Measurements from ENCODE around the gene RSU1. TPM values are rescaled to one million over a fixed set of nuclear protein-coding genes. Genes with fewer than 3 reads are reported as not detected.

The RSU1 gene
- total RNA-seq, 1 experiment from 2014 or later: 44.5 TPM

DNA sequence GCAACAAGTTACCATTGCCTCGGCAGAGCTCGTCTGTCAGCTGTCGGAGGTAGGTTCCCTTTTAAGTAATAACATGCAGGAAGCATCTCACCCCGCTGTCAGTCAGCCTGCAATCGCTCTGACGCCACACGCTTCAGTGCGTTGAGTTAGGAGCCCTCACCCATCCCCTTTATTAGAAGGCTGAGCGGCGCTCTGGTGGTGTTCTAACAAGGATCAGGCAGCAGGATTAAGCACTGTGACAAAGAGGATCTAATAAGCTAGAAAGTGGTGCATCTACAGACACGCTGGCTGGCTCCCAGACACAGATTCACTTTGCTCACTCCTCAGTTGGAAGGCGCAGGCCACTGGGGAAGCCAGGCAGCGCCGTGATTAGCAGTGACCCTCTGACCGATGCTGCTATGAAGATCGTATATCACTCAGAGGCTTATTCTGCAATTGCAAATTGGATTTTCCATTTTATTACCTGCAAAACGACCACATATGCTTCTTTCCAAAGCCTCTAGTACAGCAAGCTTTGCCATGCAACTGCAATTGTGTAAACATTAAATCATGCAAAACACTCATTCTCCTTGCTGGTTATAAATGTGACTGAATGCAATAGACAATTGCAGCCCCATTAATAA lies 117.7 kb downstream of the RSU1 start:
- intact Hi-C loops (cut with micrococcal nuclease; ENCODE audit: unreplicated experiment): no loop called here
- Histone ChIP-seq H3K36me3 (ENCODE audit: low read depth) (no peaks in the 10 kb centered on the region), H3K9me3 (ENCODE audit: insufficient read depth, low read depth) (no peaks in the 10 kb centered on the region), H3K9me2 (ENCODE audit: insufficient read depth) (no peaks in the 10 kb centered on the region), H3K4me1 (replicated peaks; ENCODE audit: insufficient read depth) (no peaks in the 10 kb centered on the region), H2AFZ (no peak overlapping the region), H3K27ac (no peak overlapping the region), H3K4me3 (no peak overlapping the region), H3K27me3 (ENCODE audit: insufficient read depth, low read depth) (no peaks in the 10 kb centered on the region), H3K79me2 (ENCODE audit: low read depth) (no peaks in the 10 kb centered on the region), H3F3A (ENCODE audit: insufficient read depth, low read depth) (no peaks in the 10 kb centered on the region), H4K20me1 (ENCODE audit: insufficient read depth) (no peaks in the 10 kb centered on the region), H3K4me2 (no peak overlapping the region)
- DNase-seq: no peak
- BruUV-seq (replicated peaks): no TSS peak
- ChIA-PET POLR2A (ENCODE audit: unreplicated experiment) (no interaction called here), CTCF (no interaction called here)
- TF ChIP-seq, protein P1, sequence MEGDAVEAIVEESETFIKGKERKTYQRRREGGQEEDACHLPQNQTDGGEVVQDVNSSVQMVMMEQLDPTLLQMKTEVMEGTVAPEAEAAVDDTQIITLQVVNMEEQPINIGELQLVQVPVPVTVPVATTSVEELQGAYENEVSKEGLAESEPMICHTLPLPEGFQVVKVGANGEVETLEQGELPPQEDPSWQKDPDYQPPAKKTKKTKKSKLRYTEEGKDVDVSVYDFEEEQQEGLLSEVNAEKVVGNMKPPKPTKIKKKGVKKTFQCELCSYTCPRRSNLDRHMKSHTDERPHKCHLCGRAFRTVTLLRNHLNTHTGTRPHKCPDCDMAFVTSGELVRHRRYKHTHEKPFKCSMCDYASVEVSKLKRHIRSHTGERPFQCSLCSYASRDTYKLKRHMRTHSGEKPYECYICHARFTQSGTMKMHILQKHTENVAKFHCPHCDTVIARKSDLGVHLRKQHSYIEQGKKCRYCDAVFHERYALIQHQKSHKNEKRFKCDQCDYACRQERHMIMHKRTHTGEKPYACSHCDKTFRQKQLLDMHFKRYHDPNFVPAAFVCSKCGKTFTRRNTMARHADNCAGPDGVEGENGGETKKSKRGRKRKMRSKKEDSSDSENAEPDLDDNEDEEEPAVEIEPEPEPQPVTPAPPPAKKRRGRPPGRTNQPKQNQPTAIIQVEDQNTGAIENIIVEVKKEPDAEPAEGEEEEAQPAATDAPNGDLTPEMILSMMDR (conservative IDR thresholded peaks at IDR 0.05): no peak
- TF ChIP-seq EZH2 (IDR thresholded peaks at IDR 0.05; ENCODE audit: low read depth): no peak

DNA sequence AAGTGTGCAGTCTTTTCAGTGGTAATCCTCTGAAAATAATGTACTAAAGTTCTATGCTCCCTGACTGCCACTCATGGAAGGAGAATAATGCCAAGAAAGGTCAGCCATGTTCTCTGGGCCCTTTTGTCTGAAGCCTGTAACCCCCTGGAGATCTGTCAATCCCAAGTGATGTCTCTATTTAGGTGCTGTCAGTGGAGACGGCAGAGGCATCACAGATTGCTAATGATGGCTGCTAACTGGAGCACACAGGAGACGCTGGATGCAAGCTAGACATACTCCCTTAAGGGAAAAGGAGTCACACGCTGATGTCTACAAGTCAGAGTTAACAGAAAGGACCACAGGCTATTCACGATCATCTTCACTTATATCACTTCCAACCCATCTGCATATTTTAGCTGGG lies 118.8 kb downstream of the RSU1 start:
- BruUV-seq (replicated peaks): no TSS peak
- no peak for DNase-seq
- H3K4me1 ChIP-seq (replicated peaks; ENCODE audit: insufficient read depth): no peaks in the 10 kb centered on the region
- intact Hi-C loops (cut with micrococcal nuclease; ENCODE audit: unreplicated experiment): no loop called here
- no peak overlapping the region for H3K27ac ChIP-seq
- ChIA-PET POLR2A (ENCODE audit: unreplicated experiment) (no interaction called here), CTCF (no interaction called here)
- no peak overlapping the region for H3K4me3 ChIP-seq
- no peaks in the 10 kb centered on the region for H3F3A ChIP-seq (ENCODE audit: insufficient read depth, low read depth)
- TF ChIP-seq EZH2 (IDR thresholded peaks at IDR 0.05; ENCODE audit: low read depth): no peak
- TF ChIP-seq, protein P1 (conservative IDR thresholded peaks at IDR 0.05): no peak
- H3K4me2 ChIP-seq: no peak overlapping the region
- H3K79me2 ChIP-seq (ENCODE audit: low read depth): no peaks in the 10 kb centered on the region
- no peaks in the 10 kb centered on the region for H3K9me3 ChIP-seq (ENCODE audit: insufficient read depth, low read depth)
- H3K36me3 ChIP-seq (ENCODE audit: low read depth): no peaks in the 10 kb centered on the region
- no peaks in the 10 kb centered on the region for H3K9me2 ChIP-seq (ENCODE audit: insufficient read depth)
- H2AFZ ChIP-seq: no peak overlapping the region
- H4K20me1 ChIP-seq (ENCODE audit: insufficient read depth): no peaks in the 10 kb centered on the region
- H3K27me3 ChIP-seq (ENCODE audit: insufficient read depth, low read depth): no peaks in the 10 kb centered on the region

DNA sequence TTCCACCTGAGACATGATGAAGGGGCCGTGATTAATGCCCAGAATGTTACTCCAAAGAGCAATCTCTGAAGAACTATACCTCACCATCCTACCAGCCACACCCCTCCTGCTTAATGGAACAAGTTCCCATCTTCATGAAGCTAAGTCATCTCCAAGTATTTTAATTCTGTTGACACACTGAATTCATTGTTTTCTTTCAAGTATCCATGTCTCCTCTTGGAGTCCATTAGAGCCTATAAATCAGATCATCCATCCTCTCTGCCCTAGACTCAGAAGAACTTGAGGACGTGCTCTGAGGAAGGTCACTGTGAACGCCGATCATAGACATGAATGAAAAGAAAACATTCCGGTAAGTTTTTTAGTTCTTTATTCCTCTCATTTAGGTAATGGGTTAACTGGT lies 126.8 kb downstream of the RSU1 start:
- Histone ChIP-seq H2AFZ (no peak overlapping the region), H3K27ac (no peak overlapping the region), H3K36me3 (ENCODE audit: low read depth) (no peaks in the 10 kb centered on the region), H3K4me1 (replicated peaks; ENCODE audit: insufficient read depth) (no peaks in the 10 kb centered on the region), H3K79me2 (ENCODE audit: low read depth) (no peaks in the 10 kb centered on the region), H3K9me3 (ENCODE audit: insufficient read depth, low read depth) (no peaks in the 10 kb centered on the region), H3K4me2 (no peak overlapping the region), H4K20me1 (ENCODE audit: insufficient read depth) (no peaks in the 10 kb centered on the region), H3K27me3 (ENCODE audit: insufficient read depth, low read depth) (no peaks in the 10 kb centered on the region), H3K4me3 (no peak overlapping the region), H3F3A (ENCODE audit: insufficient read depth, low read depth) (no peaks in the 10 kb centered on the region), H3K9me2 (ENCODE audit: insufficient read depth) (no peaks in the 10 kb centered on the region)
- ChIA-PET CTCF (no interaction called here), POLR2A (ENCODE audit: unreplicated experiment) (no interaction called here)
- TF ChIP-seq, protein P1 (conservative IDR thresholded peaks at IDR 0.05): no peak
- no peak for TF ChIP-seq EZH2 (IDR thresholded peaks at IDR 0.05; ENCODE audit: low read depth)
- intact Hi-C loops (cut with micrococcal nuclease; ENCODE audit: unreplicated experiment): no loop called here
- no TSS peak for BruUV-seq (replicated peaks)
- no peak for DNase-seq

Measured in PC-9 (cell line).